NCI-H446 (cell line): ENCODE data around the gene DCUN1D2.

Experiments used
- DNase-seq, 2 experiments: peaks; one replicate each; lab custom pipeline; 2025; lab: John Stamatoyannopoulos, UW

Gene DCUN1D2

GRCh38 chr13:113519556-113519955, 29.0 kb upstream of the DCUN1D2 start:
- DNase-seq = no peak

- DNase-seq = no peak
Observed at GRCh38 chr13:113518076-113518803, 27.7 kb upstream of the DCUN1D2 start.

GRCh38 chr13:113514847-113515246, 24.3 kb upstream of the DCUN1D2 start:
- DNase-seq = no peak

GRCh38 chr13:113513761-113514160, 23.2 kb upstream of the DCUN1D2 start:
- DNase-seq = no peak

GRCh38 chr13:113511361-113511760, 20.9 kb upstream of the DCUN1D2 start:
- DNase-seq = no peak

- DNase-seq = no peak
Observed at GRCh38 chr13:113510871-113511270, 20.4 kb upstream of the DCUN1D2 start.

- no peak for DNase-seq
Observed at GRCh38 chr13:113509989-113510388, 19.5 kb upstream of the DCUN1D2 start.

- DNase-seq = no peak
Observed at GRCh38 chr13:113508521-113509254, 18.2 kb upstream of the DCUN1D2 start.

GRCh38 chr13:113507505-113508345, 17.2 kb upstream of the DCUN1D2 start:
- no peak for DNase-seq

GRCh38 chr13:113506871-113507388, 16.4 kb upstream of the DCUN1D2 start:
- DNase-seq = no peak

GRCh38 chr13:113506025-113506685, 15.6 kb upstream of the DCUN1D2 start:
- no peak for DNase-seq

GRCh38 chr13:113502686-113503085, 12.2 kb upstream of the DCUN1D2 start:
- no peak for DNase-seq

GRCh38 chr13:113500530-113501265, 10.2 kb upstream of the DCUN1D2 start:
- DNase-seq = no peak

- no peak for DNase-seq
Observed at GRCh38 chr13:113499936-113500335, 9.4 kb upstream of the DCUN1D2 start.

GRCh38 chr13:113498905-113499304, 8.4 kb upstream of the DCUN1D2 start:
- no peak for DNase-seq

GRCh38 chr13:113497217-113497616, 6.7 kb upstream of the DCUN1D2 start:
- DNase-seq = no peak

GRCh38 chr13:113495494-113496210, 5.1 kb upstream of the DCUN1D2 start:
- DNase-seq = no peak

GRCh38 chr13:113493315-113493951, 2.9 kb upstream of the DCUN1D2 start:
- no peak for DNase-seq

GRCh38 chr13:113491982-113492381, 1.5 kb upstream of the DCUN1D2 start:
- DNase-seq = no peak

GRCh38 chr13:113491418-113491883, 940 bp upstream of the DCUN1D2 start:
- DNase-seq = no peak
